Neural crest cell (in vitro differentiated cells): Measurements from ENCODE around the gene HECA. TPM values are rescaled to one million over a fixed set of nuclear protein-coding genes. Genes with fewer than 3 reads are reported as not detected.

Experiments used
- DNase-seq: peaks from one replicate; pipeline ENCODE4 v3.0.0; 2021; ENCODE audit warnings: low read depth, mixed read lengths, low spot score
- H3K27ac Mint-ChIP-seq: one replicate; pipeline ENCODE4 v1.8.0; 2021; ENCODE audit warnings: mild to moderate bottlenecking, mixed read lengths; ENCODE audit not compliant: unreplicated experiment
- H3K27me3 Mint-ChIP-seq: 2 replicates; pipeline ENCODE4 v1.8.0; 2021; ENCODE audit warnings: low read depth, mild to moderate bottlenecking, mixed read lengths
- H3K36me3 Mint-ChIP-seq: 2 replicates; pipeline ENCODE4 v1.8.0; 2021; ENCODE audit warnings: low read depth, mild to moderate bottlenecking, mixed read lengths
- H3K4me1 Mint-ChIP-seq: 2 replicates; pipeline ENCODE4 v1.8.0; 2021; ENCODE audit warnings: mixed read lengths
- H3K4me3 Mint-ChIP-seq: one replicate; pipeline ENCODE4 v1.8.0; 2021; ENCODE audit warnings: mild to moderate bottlenecking, mixed read lengths
- H3K9me3 Mint-ChIP-seq: 2 replicates; pipeline ENCODE4 v1.8.0; 2021; ENCODE audit warnings: mixed read lengths
- total RNA-seq: library from RNA; stranded (reverse); gene quantifications from 2 replicates; pipeline ENCODE4 v1.2.1, GENCODE V29; 2021
- TF ChIP-seq, protein P1 (sequence below): fragments of 200-600 bp; sonication (generic); conservative IDR thresholded peaks from 2 replicates; pipeline ENCODE4 v1.5.0; 2021; ENCODE audit warnings: antibody characterized with exemption, mild to moderate bottlenecking

HECA gene
- total RNA-seq, 1 donor from 2014 or later: 8.6 TPM

DNA sequence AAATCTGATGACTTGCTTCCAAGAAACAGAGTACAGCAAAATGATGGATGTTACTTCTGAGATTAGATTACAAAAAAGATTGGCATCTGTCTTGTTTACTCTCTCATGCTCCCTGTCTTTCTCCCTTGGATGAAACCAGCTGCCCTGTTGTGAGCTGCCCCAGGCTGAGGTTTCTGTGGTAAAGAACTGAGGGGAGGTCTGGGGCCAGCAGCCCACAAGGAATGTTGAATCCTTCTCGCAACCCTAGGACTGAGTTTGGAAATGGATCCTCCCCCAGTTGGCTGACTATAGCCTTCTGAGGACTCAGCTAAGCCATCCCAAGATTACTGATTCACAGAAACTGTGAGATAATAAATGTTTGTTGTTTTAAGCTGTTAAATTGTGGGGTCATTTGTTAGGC, 5.6 kb upstream of the HECA start:
- Mint-ChIP-seq H3K4me1 (no peaks in the 10 kb centered on the region), H3K27me3 (peaks cover 4% of the 10 kb centered on the region), H3K9me3 (no peaks in the 10 kb centered on the region), H3K36me3 (peaks cover 2% of the 10 kb centered on the region), H3K27ac (no peak overlapping the region), H3K4me3 (no peak overlapping the region)
- TF ChIP-seq, protein P1, sequence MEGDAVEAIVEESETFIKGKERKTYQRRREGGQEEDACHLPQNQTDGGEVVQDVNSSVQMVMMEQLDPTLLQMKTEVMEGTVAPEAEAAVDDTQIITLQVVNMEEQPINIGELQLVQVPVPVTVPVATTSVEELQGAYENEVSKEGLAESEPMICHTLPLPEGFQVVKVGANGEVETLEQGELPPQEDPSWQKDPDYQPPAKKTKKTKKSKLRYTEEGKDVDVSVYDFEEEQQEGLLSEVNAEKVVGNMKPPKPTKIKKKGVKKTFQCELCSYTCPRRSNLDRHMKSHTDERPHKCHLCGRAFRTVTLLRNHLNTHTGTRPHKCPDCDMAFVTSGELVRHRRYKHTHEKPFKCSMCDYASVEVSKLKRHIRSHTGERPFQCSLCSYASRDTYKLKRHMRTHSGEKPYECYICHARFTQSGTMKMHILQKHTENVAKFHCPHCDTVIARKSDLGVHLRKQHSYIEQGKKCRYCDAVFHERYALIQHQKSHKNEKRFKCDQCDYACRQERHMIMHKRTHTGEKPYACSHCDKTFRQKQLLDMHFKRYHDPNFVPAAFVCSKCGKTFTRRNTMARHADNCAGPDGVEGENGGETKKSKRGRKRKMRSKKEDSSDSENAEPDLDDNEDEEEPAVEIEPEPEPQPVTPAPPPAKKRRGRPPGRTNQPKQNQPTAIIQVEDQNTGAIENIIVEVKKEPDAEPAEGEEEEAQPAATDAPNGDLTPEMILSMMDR: no peak
- no peak for DNase-seq

DNA sequence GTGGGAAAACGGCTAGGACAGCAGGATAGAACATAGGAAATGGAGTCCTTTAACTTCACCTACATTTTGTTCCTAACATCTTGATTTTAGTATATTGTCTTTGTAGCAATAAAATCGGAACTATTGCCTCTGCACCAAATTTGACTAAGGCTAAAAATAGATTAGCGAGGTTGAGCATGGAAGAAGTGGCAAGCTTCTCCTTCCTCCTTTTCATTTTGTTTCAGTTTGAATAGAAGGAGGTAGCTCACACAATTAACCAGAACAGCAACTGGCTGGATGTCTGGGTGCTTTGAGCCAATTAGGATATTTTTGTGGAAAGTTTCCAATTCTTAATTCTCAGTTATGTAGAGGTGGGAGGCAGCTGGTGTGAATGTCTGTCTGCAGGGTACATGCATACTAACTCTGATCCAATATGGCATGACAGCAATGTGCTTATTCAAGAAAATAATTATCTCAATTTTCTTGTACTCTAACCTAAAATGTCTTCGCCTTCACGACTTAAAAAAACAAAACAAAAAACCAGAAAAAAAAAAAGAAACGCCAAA, 3.1 kb upstream of the HECA start:
- Mint-ChIP-seq H3K36me3 (no peaks in the 10 kb centered on the region), H3K27me3 (peaks cover 4% of the 10 kb centered on the region), H3K4me1 (peaks cover 7% of the 10 kb centered on the region), H3K27ac (no peak overlapping the region), H3K4me3 (no peak overlapping the region), H3K9me3 (no peaks in the 10 kb centered on the region)
- TF ChIP-seq, protein P1: no peak
- no peak for DNase-seq

DNA sequence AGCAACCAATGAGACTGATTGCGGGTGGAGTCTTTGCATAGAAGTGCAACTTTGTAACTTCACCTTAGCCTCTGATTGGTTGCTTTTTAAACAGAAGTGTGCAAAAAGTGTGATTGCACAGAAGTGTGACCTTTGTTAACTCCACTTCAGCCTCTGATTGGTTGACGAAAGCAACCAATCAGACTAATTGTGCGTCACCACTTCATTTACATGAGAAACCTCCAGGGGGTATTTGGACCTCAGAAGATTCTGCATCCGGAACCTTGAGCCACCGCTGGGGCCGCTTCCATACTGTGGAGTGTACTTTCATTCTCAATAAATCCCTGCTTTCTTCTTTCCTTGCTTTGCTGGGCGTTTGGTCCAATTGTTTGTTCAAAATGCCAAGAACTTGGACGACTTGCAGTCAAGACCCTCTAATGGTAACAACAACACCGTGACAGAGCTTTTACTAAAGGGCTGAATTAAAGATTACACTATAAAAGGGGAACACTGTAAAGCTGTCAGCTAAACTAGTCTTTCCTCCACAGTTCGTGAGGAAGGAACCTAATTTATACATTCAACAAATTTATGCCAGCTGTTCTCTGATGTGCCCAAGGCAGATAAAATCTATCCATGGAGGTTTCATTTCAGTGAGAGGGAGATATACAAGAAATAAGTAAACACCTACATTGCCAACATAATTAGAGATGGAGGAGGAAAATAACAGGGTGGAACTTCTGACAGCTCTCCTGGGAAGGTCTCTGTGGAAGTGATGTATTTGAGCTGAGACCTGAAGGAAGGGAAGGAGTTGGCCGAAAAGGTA, 1.4 kb upstream of the HECA start:
- no peaks in the 10 kb centered on the region for H3K9me3 Mint-ChIP-seq
- DNase-seq: no peak
- H3K4me3 Mint-ChIP-seq: peak overlapping the region; percentile 79
- no peaks in the 10 kb centered on the region for H3K36me3 Mint-ChIP-seq
- TF ChIP-seq, protein P1: no peak
- H3K4me1 Mint-ChIP-seq: peaks cover 17% of the 10 kb centered on the region
- H3K27ac Mint-ChIP-seq: no peak overlapping the region
- peaks cover 4% of the 10 kb centered on the region for H3K27me3 Mint-ChIP-seq

DNA sequence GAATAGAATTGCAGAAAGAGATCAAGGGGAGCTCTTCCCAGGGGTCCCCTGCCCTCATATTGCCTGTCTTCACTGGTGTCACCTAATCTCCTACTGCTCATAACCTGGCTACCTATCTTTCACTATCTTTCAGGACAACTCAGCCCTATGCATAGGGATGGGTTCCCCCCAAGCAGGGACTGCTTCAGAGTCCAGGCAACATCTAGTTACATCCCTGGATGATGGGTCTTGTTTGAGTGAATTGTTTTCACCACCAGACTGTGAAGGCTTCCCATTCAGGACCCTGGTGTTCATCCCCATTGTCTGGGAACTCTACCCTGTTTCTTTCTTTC, 850 bp upstream of the HECA start:
- peaks cover 4% of the 10 kb centered on the region for H3K27me3 Mint-ChIP-seq
- peak overlapping the region; percentile 79 for H3K4me3 Mint-ChIP-seq

DNA sequence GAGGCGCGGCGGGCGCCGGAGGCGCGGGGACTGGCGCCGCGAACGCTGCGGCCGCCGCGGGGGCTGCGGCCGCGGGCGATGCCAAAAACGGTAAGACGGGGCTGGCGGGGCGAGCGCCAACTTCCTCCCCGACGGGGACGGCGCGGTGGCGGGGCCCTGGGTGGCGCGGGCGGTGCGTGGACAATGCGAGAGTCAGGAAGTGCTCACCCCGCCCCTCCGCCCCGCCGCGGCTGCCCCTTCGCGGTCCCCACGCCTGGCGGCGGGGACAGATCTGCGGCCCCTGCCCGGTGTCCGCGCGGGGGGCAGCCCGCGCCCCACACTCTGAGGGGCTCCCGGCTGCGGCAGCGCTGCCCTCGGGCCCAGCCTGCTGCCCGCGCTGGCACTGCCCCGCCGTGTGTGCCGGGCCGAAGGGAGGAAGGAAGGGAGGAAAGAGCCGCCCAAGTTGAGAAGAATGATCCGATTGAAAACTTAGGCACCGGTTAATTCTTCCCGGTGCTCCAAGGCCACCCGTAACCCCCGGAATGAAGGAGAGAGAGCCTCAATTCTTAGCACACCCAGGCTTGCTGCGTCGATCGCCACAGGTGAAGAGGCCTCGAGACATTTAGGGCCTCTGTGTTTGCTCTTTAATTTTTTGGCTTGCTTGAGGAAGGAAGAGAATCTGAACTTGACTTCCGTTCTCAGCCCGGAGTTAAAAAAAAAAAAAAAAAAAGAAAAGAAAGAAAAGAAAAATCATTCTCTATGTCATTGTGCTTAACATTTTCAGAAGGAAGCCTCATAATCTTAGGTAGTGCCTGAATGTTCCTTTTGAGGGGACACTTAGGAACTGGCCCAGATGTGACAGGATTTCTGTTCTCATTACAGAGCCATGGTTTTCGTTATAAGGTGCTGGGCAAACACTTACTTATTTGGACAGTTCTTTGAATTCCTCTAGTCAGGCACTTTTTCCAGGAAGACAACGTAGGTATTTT, 982 bp downstream of the HECA start:
- no peaks in the 10 kb centered on the region for H3K36me3 Mint-ChIP-seq
- peak overlapping the region; percentile 29 for H3K27ac Mint-ChIP-seq
- no peaks in the 10 kb centered on the region for H3K9me3 Mint-ChIP-seq
- peaks cover 17% of the 10 kb centered on the region for H3K4me1 Mint-ChIP-seq
- TF ChIP-seq, protein P1: peak; percentile 25
- H3K27me3 Mint-ChIP-seq: peaks cover 4% of the 10 kb centered on the region
- peak; percentile 20 for DNase-seq
- peak overlapping the region; percentile 92 for H3K4me3 Mint-ChIP-seq

More for the DNA sequence above, 850 bp upstream of the HECA start:
- DNase-seq: no peak
- no peaks in the 10 kb centered on the region for H3K36me3 Mint-ChIP-seq
- no peaks in the 10 kb centered on the region for H3K9me3 Mint-ChIP-seq
- no peak overlapping the region for H3K27ac Mint-ChIP-seq
- TF ChIP-seq, protein P1: no peak
- H3K4me1 Mint-ChIP-seq: peaks cover 17% of the 10 kb centered on the region
